A673 (cell line): Measurements from ENCODE around the gene MAS1L.

ENCODE experiments used
- EZH2 ChIP-seq: fragments of 200-600 bp; sonication (generic); IDR thresholded peaks from 2 replicates; pipeline ENCODE4 v1.6.1; 2017; ENCODE audit warnings: borderline replicate concordance, low read depth, mild to moderate bottlenecking, mixed read lengths, antibody characterized with exemption, low read length; ENCODE audit not compliant: poor library complexity, severe bottlenecking
- TF ChIP-seq, protein P1 (sequence below): fragments of 300-800, 200-600 bp; sonication (generic); conservative IDR thresholded peaks from 2 replicates; pipeline ENCODE4 v1.5.1; 2017; ENCODE audit warnings: low read depth, mild to moderate bottlenecking, antibody characterized with exemption, low read length, moderate library complexity, mixed read lengths

DNA sequence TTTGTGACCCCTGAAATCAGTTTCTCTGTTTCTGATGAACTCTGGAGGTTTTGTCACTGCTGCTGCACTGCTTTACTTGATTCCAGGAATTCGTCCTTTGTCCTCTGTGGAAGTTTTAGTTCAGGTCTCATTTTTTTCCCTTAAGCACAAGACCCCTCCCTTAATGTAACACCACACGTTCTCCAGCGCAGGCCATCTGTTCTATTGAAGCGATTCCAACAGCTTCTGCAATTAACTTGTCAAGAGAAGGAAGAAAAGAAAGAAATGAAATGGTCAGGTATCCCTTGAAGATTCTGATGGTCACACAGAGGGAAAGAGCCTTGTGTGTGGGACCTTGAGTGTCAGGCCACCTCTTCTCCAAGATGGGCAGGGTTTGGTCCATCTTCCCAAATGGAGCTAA is 7.8 kb upstream of the MAS1L start:
- TF ChIP-seq, protein P1, sequence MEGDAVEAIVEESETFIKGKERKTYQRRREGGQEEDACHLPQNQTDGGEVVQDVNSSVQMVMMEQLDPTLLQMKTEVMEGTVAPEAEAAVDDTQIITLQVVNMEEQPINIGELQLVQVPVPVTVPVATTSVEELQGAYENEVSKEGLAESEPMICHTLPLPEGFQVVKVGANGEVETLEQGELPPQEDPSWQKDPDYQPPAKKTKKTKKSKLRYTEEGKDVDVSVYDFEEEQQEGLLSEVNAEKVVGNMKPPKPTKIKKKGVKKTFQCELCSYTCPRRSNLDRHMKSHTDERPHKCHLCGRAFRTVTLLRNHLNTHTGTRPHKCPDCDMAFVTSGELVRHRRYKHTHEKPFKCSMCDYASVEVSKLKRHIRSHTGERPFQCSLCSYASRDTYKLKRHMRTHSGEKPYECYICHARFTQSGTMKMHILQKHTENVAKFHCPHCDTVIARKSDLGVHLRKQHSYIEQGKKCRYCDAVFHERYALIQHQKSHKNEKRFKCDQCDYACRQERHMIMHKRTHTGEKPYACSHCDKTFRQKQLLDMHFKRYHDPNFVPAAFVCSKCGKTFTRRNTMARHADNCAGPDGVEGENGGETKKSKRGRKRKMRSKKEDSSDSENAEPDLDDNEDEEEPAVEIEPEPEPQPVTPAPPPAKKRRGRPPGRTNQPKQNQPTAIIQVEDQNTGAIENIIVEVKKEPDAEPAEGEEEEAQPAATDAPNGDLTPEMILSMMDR = no peak
- TF ChIP-seq EZH2 = no peak
